ENCODE data around the gene PLLP. TPM values are rescaled to one million over a fixed set of nuclear protein-coding genes. Genes with fewer than 3 reads are reported as not detected.
"Not testable (repeated sequence)": the region's sequence is repeated elsewhere in the genome, so short reads cannot be mapped to it uniquely, and the experiment has no call there.

The PLLP gene
- total RNA-seq, 3 donors from 2014 or later = 0.13 to 0.33 TPM; not detected in 1

DNA sequence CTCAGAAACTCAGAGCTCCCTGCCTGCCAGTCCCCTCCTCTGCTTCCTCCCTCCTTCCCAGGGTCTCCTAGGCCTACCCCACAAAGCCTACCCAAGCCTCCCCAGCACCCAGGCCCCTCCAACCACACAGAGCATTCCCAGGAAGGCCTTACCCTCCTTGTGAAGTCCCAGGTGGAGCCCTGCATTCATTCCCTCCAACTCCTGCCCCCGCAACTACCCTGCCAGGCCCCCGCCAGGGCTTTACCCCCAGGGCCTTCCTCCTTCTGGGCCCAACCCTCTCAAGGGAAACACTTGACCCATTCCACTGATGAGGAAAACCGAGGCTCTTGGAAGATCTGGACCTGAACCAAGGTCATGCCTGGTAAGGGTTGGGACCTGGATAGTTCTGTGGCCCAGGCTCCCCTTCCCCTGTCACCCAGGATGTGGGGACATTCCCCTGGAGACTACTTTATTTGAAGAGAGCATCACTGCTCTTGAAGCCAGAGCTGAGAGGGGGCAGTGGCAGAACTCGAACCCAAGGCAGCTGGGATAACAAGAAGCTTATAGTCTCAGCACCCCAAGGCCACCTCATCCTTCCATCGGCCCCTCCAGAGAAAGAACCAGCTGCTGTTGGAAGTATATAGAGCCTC lies 12.5 kb downstream of the PLLP start:
- DNase-seq (no peak), ATAC-seq (no peak)
- Mint-ChIP-seq H3K4me1 (ENCODE audit: low read depth) (peaks cover 31% of the 10 kb centered on the region), H3K27me3 (ENCODE audit: low read depth) (no peaks in the 10 kb centered on the region), H3K36me3 (ENCODE audit: insufficient read depth) (no peaks in the 10 kb centered on the region), H3K9me3 (no peaks in the 10 kb centered on the region), H3K4me3 (no peak overlapping the region)

- no peak for ATAC-seq
- H3K36me3 Mint-ChIP-seq (ENCODE audit: insufficient read depth) = no peaks in the 10 kb centered on the region
- DNase-seq = no peak
- H3K27me3 Mint-ChIP-seq (ENCODE audit: low read depth) = no peaks in the 10 kb centered on the region
- H3K4me3 Mint-ChIP-seq = no peak overlapping the region
- H3K4me1 Mint-ChIP-seq (ENCODE audit: low read depth) = peaks cover 35% of the 10 kb centered on the region
- no peaks in the 10 kb centered on the region for H3K9me3 Mint-ChIP-seq
Measured at GRCh38 chr16:57271063-57271345, 13.5 kb downstream of the PLLP start.

DNA sequence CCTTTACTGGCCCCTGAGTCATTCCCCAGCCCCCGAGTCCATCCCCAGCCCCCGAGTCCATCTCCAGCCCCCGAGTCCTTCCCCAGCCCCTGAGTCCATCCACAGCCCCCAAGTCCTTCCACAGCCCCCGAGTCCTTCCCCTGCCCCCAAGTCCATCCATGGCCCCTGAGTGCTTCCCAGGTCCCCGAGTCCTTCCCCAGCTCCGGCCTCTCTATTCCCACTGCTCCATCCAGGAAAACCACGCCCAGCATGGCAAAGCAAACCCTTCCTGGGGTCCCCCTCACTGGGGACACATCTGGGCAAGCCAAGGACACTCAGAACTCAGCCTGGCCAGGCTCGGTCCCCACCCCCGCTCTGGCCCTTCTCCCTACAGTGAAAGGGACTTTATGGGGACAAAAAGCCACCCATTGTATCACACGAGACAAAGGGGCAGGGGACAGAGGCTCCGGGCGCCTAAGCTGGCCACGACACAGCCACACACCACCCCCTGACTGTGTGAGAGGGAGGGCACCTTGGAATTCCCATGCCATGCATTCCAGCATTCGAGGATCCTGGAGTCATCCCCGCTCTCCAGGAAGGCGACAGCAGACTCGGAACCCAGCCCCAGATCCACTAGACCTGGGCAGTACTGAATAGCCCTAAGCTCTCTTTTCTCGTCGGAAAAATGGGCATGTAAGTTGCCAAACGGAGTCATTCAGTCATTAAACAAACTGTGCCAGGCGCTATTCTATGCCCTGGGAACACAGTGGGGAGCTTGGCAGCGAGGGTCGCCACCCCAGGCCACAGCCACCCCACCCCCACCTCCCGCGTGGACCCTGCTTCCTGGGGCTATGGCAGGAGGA lies 14.0 kb downstream of the PLLP start:
- peaks cover 38% of the 10 kb centered on the region for H3K4me1 Mint-ChIP-seq (ENCODE audit: low read depth)
- DNase-seq (no peak), ATAC-seq (no peak)
- H3K27me3 Mint-ChIP-seq (ENCODE audit: low read depth) = no peaks in the 10 kb centered on the region
- H3K4me3 Mint-ChIP-seq = no peak overlapping the region
- no peaks in the 10 kb centered on the region for H3K9me3 Mint-ChIP-seq
- no peaks in the 10 kb centered on the region for H3K36me3 Mint-ChIP-seq (ENCODE audit: insufficient read depth)

DNA sequence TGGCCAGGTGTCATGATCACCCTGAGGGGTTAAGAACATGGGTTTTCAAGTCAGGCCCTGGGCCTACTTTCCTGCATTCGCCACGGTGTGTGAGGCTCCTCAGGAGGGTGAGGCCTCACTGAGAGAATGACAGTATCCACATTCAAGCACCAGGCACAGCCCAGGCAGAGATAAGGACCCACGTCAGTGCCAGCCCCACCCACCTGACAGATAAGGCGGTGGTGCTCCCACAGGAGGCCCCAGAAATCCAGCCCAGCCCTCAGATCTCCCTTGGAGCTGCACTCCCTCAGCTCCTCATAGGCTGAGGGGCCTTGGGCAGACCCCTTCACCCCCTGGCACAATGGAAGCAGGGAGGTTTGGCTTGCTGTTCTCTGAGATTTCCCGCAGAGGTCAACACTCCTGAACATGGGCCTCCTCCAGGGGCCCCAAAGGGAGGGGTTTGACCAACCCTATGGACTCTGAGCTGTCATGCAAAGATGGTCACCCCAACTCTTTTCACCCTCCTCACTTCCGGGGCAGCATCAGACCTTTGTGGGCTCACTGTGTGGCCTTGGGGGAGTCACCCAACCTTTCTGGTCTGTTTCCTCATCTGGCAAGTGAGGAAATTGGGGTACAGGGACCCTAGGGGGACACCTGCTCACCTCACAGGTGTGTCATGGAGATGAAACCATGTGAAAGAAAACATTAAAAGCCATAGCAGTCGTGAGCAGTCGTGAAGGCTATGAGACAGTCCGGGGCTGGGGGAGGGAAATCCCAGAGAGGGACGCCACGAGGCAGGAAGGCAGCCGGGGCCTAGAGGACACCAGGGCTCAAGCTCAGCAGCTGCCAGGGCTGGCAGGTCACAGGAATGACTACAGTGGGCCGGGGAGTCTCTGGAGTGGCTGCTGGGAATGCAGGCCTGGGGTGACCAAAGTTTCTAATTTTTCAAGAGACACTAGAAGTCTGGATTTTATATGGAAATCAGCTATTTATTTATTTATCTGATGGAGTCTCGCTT lies 15.4 kb downstream of the PLLP start:
- H3K4me1 Mint-ChIP-seq (ENCODE audit: low read depth) = peaks cover 48% of the 10 kb centered on the region
- H3K27me3 Mint-ChIP-seq (ENCODE audit: low read depth) = no peaks in the 10 kb centered on the region
- no peaks in the 10 kb centered on the region for H3K36me3 Mint-ChIP-seq (ENCODE audit: insufficient read depth)
- ATAC-seq (peak in 1 of 2 donors; percentile 20), DNase-seq (no peak)
- H3K9me3 Mint-ChIP-seq = no peaks in the 10 kb centered on the region
- H3K4me3 Mint-ChIP-seq = no peak overlapping the region

DNA sequence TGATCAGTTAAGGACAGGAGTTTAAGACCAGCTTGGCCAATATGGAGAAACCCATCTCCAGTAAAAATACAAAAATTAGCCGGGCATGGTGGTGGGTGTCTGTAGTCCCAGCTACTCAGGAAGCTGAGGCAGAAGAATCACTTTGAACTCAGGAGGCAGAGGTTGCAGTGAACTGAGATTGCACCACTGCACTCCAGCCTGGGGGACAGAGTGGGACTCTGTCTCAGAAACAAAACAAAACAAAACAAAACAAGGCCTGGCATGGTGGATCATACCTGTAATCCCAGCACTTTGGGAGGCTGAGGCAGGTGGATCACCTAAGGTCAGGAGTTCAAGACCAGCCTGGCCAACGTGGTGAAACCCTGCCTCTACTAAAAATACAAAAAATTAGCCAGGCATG lies 17.1 kb downstream of the PLLP start:
- not testable (repeated sequence) for H3K36me3 Mint-ChIP-seq (ENCODE audit: insufficient read depth); ATAC-seq; H3K27me3 Mint-ChIP-seq (ENCODE audit: low read depth); H3K9me3 Mint-ChIP-seq; DNase-seq; H3K4me3 Mint-ChIP-seq
- H3K4me1 Mint-ChIP-seq (ENCODE audit: low read depth) = peaks cover 49% of the 10 kb centered on the region

DNA sequence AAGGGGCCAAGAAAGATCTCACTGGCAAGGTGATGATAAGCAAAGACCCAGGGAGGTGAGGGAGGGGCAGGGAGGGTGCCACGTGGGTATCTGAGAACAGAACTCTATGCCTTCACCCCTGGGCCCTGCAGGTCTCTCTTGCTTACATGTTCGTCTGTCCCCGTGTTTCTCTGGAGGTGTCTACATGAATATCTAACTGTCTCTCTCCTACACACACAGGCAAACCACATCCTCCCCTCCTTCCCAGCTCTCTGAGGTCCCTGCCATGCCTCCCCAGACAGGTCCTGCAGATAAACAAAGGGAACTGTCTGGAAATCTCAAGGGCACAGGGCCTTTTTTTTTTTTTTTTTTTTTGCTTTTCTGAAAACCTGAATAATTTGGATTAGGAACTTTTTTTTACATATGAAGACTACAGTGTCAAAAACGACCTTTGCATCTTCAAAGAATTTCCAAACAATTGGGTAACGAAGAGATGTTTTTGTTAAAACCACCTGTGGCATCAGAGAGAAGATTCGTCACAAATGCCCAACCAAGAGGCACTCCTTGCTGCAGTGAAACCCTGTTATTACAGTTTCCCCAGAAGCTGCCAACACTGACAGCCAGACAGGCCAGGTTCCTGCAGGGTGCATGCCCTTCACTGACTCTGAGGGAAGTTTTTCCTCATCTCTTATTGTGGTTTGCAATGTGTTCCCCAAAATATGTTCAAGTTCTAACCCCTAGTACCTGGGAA lies 17.8 kb downstream of the PLLP start:
- peak; percentile 20 for DNase-seq
- no peaks in the 10 kb centered on the region for H3K36me3 Mint-ChIP-seq (ENCODE audit: insufficient read depth)
- no peaks in the 10 kb centered on the region for H3K9me3 Mint-ChIP-seq
- H3K4me3 Mint-ChIP-seq = peak overlapping the region; percentile 52
- H3K4me1 Mint-ChIP-seq (ENCODE audit: low read depth) = peaks cover 49% of the 10 kb centered on the region
- H3K27me3 Mint-ChIP-seq (ENCODE audit: low read depth) = no peaks in the 10 kb centered on the region
- peak; percentile 70 to 75 for ATAC-seq

GRCh38 chr16:57265850-57266530 lies 18.5 kb downstream of the PLLP start:
- peak overlapping the region; percentile 52 for H3K4me3 Mint-ChIP-seq

GRCh38 chr16:57264950-57265371 lies 19.5 kb downstream of the PLLP start:
- no peaks in the 10 kb centered on the region for H3K36me3 Mint-ChIP-seq (ENCODE audit: insufficient read depth)
- H3K27me3 Mint-ChIP-seq (ENCODE audit: low read depth) = no peaks in the 10 kb centered on the region
- DNase-seq (no peak), ATAC-seq (no peak)
- no peaks in the 10 kb centered on the region for H3K9me3 Mint-ChIP-seq
- no peak overlapping the region for H3K4me3 Mint-ChIP-seq
- peaks cover 60% of the 10 kb centered on the region for H3K4me1 Mint-ChIP-seq (ENCODE audit: low read depth)

More at GRCh38 chr16:57265850-57266530, 18.5 kb downstream of the PLLP start:
- no peaks in the 10 kb centered on the region for H3K9me3 Mint-ChIP-seq
- no peaks in the 10 kb centered on the region for H3K36me3 Mint-ChIP-seq (ENCODE audit: insufficient read depth)
- no peaks in the 10 kb centered on the region for H3K27me3 Mint-ChIP-seq (ENCODE audit: low read depth)
- ATAC-seq (no peak), DNase-seq (no peak)
- peaks cover 50% of the 10 kb centered on the region for H3K4me1 Mint-ChIP-seq (ENCODE audit: low read depth)

DNA sequence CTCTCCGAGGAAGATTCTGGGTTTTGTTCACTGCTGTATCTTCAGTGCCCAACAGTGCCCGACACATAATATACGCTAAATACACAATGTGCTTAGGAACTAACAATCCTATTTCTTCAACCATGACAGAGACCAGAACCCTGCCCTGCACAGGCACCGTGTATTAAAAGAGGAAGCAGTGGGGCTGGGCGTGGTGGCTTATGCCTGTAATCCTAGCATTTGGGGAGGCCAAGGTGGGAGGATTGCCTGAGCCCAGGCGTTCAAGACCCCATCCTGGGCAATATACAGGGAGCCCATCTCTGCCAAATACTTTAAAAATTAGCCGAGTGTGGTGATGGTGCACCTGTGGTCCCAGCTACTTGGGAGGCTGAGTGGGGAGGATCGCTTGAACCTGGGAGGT lies 20.1 kb downstream of the PLLP start:
- DNase-seq (no peak), ATAC-seq (no peak)
- Mint-ChIP-seq H3K27me3 (ENCODE audit: low read depth) (no peaks in the 10 kb centered on the region), H3K4me1 (ENCODE audit: low read depth) (peaks cover 60% of the 10 kb centered on the region), H3K36me3 (ENCODE audit: insufficient read depth) (no peaks in the 10 kb centered on the region), H3K9me3 (no peaks in the 10 kb centered on the region), H3K4me3 (no peak overlapping the region)

- Mint-ChIP-seq H3K4me1 (ENCODE audit: low read depth) (peaks cover 55% of the 10 kb centered on the region), H3K4me3 (no peak overlapping the region), H3K9me3 (no peaks in the 10 kb centered on the region), H3K36me3 (ENCODE audit: insufficient read depth) (no peaks in the 10 kb centered on the region), H3K27me3 (ENCODE audit: low read depth) (no peaks in the 10 kb centered on the region)
- no peak for ATAC-seq
- DNase-seq = no peak
Measured at GRCh38 chr16:57263541-57264351, 20.7 kb downstream of the PLLP start.

DNA sequence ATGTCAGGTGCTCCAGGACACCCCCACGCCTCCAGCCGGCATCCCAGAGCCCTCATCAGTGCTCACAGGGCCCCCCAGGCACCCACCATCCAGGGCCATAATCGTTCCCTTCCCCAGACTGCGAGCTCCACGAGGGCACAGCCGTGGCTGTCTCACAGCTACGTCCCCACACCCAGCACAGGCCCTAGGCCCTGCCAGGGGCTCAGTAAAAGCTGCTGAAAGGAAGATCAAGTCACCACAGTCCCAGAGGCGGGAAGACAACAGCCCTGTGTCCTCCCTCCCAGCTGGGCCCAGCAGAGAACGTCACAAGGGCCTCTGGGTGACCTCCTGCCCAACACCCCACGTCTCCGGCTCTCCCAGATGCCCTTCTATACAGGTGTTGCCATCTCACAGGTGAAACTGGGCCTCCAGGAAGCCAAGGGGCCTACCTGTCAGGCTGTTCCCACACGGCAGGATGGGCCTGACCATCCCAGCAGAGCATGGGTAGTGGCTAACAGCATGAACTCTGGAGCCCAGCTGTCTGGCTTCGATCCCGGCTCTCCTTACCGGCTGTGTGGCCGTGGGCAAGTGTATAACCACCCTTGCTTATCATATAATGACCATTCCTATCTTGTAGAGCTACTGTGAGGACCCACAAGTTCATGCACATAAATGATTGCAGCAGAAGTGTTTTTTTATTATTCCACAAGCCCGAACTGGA lies 21.5 kb downstream of the PLLP start:
- no peaks in the 10 kb centered on the region for H3K27me3 Mint-ChIP-seq (ENCODE audit: low read depth)
- ATAC-seq (no peak), DNase-seq (no peak)
- H3K4me1 Mint-ChIP-seq (ENCODE audit: low read depth) = peaks cover 50% of the 10 kb centered on the region
- no peaks in the 10 kb centered on the region for H3K9me3 Mint-ChIP-seq
- no peaks in the 10 kb centered on the region for H3K36me3 Mint-ChIP-seq (ENCODE audit: insufficient read depth)
- H3K4me3 Mint-ChIP-seq = no peak overlapping the region

- no peak for DNase-seq
- Mint-ChIP-seq H3K9me3 (no peaks in the 10 kb centered on the region), H3K27me3 (ENCODE audit: low read depth) (no peaks in the 10 kb centered on the region), H3K4me3 (no peak overlapping the region), H3K36me3 (ENCODE audit: insufficient read depth) (no peaks in the 10 kb centered on the region), H3K4me1 (ENCODE audit: low read depth) (peaks cover 38% of the 10 kb centered on the region)
- ATAC-seq = no peak
Measured at GRCh38 chr16:57261806-57262205, 22.7 kb downstream of the PLLP start.
